GM10847 (cell line): ENCODE measurements around the gene FOXR1.

ENCODE experiments used
- POLR2A ChIP-seq: IDR thresholded peaks from 2 replicates; pipeline ENCODE4 v1.6.1; 2011; ENCODE audit not compliant: insufficient read length; ENCODE audit errors: extremely low read depth

Gene FOXR1, protein sequence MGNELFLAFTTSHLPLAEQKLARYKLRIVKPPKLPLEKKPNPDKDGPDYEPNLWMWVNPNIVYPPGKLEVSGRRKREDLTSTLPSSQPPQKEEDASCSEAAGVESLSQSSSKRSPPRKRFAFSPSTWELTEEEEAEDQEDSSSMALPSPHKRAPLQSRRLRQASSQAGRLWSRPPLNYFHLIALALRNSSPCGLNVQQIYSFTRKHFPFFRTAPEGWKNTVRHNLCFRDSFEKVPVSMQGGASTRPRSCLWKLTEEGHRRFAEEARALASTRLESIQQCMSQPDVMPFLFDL

DNA sequence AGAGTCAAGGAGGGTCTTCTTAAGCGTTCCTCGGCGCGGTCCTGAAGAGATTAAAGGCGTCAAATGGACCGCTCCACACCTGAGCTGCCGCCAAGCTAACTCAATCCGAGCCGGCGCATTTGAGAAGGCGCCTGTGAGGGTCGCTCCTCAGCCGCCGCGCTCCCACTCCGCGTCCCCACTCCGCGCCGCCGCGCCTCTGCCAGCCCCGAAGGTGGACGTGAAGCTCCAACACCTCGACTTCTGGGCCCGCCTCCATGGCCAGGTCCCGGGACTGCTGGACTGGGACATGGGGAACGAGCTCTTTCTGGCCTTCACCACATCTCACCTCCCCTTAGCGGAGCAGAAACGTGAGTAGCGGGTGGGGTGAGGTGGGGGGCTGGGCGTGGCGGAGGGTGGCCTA, at the start of gene FOXR1:
TSS of gene FOXR1 (plus strand) at position 116 of the 400 bp plus-strand sequence. CDS start at position 287, 171 bp downstream.
- no peak for TF ChIP-seq POLR2A

DNA sequence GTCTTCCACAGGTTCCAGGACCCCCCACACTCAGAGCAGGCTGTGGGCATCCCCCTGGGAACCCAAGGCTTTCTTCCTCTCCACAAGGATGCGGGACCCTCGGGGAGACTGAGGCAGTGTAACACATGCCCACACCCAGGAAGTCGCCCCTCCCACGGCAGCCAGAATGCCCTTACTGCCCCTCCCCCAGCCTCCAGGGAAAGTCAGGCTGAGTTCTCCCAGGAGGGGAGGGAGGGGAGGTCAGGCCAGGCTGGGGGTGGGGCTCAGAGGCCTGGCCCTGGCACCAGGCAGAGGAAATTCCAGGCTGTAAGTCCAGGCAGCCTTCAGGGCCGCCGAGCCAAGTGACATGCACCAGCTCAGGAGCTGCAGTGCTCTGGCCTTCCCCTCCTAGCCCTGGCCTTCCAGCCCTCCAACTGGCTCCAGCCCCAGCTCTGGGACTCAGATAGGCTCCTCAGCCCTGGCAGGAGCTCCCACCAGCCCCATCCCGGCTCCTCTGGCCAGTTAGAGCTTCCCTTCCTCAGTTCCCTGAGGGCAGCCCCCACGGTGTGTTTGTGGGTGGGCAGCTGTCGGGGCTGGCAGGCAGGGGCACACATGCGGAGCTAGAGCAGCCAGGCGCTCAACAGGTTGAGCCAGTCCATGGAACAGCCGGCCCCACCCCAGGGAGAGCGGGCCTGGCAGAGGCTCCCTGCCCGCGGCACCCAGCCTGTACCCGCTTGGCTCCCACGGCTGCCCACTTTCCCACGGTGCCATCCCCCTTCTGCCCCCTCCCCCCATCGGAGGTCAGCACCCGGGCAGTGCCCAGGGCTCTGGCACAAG, 49.4 kb upstream of the FOXR1 start:
- TF ChIP-seq POLR2A, result no peak

DNA sequence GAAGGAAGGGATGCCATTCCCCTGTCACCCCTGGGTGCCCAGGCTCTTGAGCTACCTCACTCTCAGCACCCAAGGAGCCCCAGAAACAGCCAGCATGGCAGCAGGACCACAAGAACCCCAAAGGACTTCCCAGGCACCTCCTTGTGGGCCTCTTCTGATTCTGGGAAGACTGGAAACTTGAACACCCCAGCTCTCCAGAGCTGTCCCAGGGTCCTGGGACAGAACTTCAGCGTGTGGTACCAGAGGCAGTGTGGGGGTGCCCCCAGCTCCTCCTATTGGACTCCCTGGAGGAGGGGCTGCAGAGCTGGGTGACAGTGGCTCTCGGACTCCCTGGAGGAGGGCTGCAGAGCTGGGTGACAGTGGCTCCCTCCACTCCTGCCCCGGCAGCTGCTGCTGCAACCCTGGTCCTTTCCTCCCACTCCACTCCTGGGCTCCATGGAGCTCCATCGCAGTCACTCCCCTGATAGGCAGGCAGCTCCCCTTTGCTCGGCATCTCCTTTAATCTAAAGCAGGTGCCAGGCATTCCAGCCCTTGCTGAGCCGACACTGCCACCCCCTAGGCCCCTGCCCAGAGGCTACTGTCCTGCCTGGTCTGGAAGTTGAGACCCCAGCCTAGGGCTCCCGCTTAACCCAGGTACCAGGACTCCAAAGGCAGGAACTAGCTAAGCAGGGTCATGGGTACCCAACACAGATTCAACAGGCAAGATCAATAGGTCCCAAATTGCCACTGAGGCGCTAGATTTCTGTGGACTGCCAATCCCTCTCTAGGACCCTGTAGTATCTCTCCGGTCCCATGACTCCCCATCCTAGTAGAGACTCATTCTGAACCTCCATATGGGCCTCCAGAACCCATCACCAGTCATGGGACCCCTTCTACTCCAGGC, 48.6 kb upstream of the FOXR1 start:
- no peak for TF ChIP-seq POLR2A

DNA sequence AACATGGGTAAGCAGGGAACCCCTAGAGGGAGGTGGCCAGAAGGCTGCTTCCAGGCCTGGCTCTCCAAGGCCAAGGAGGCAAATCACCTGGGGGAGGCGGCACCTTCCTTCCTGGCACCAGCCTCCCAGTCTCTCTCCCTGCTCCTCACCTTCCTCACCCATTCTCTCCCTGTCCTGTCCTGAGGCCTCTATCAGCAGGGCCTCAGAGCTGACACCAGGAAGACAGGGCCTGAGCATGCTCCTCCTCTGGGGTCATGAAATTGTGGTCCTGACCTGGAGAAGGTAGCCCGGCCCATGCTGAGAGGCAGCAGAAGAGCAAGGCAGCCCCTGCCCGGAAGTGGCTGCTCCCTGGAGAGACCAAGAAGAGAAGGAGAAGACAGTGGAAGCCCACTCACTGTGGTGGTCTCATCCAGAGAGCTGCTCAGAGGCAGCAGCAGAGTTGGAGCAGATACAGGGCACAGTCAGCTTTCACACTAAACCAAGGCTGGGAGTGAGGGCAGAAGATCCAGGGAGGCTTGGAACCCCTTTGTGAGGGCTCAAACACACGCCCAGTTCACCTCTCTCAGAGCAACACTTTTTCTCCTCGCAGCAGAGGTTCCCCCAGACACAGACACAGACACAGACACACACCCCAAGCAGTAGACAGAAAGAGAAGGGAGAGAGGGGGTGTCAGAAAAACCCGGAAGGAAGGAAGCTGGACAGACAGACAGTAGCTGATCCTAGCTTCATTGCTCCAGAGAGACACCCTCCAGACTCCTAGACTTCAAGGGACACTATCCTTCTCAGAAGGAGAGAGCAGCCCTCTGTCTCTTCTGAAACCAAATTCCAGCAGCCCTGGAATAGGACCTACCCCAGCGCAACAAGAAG, 47.6 kb upstream of the FOXR1 start:
- no peak for TF ChIP-seq POLR2A

DNA sequence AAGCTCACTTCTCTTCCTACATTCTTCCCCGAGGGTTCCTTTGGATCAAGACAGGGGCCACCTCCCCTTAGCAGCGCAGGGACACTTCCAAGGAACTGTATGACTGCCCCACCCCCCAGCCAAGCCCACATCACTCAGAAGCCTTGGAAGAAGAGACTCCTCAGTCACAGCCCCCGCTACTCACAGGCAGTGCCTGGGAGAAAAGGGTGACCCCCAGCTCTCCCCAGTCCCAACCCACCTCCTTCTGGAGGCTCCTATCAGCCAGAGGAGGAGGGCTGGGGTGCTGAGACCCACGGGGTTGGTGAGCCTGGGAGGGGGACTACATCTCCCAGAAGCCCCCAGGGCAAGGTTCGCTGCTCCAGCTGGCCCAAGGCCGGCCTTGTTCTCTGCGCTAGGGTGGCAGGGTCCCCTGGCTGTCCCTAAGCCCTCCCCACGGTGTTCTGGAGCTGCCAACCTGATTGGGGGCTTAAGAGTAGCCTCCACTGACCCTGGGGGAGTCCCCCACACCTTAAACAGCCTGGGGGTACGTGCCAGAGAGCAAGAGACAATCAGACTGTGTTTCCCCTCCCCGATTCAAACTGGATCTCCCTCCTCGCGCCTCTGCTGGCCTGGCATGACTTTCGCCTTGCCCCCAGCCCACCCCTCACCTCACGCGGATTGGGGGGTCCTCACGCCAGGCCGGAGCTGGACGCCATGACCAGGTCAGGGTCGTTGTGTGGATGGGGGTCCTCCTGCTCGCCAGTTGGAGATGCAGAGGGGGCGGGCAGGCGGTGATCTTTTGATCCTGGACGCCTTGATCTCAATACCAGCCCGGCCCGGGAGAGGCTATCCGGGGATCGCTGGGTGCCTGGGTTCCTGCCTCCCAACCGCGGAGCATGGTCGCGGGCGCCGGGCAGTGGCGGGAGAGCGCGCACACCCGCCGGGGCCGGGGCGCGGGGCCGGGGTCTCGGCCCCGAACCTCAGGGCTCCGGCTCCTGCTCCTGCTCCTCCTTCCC, 46.7 kb upstream of the FOXR1 start:
- TF ChIP-seq POLR2A, result no peak

DNA sequence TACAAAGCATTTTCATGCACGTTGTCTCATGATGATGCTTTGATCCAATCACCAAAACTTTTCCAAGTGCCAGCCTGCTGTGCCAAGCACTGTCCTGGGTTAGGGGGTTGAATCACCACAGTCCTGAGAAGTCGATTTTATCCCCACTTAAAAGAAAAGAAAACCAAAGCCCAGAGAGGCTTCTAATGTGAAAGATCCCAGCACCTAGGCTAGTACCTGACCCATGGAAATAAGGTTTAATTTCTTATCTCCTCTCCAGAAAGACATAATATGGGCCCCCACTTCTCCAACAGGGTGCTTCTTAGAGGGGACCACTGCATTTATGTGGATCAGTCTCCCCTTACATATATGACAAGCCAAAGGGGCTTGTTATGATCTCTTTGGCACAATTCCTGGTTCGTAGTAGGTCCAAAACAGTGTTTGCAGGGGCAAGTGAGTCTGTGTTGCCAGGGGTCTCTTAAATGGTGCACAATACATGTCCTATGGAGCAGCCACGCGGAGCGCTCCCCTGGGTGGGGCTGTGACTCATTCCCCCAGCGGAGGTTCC, 43.9 kb upstream of the FOXR1 start:
- TF ChIP-seq POLR2A, result no peak

DNA sequence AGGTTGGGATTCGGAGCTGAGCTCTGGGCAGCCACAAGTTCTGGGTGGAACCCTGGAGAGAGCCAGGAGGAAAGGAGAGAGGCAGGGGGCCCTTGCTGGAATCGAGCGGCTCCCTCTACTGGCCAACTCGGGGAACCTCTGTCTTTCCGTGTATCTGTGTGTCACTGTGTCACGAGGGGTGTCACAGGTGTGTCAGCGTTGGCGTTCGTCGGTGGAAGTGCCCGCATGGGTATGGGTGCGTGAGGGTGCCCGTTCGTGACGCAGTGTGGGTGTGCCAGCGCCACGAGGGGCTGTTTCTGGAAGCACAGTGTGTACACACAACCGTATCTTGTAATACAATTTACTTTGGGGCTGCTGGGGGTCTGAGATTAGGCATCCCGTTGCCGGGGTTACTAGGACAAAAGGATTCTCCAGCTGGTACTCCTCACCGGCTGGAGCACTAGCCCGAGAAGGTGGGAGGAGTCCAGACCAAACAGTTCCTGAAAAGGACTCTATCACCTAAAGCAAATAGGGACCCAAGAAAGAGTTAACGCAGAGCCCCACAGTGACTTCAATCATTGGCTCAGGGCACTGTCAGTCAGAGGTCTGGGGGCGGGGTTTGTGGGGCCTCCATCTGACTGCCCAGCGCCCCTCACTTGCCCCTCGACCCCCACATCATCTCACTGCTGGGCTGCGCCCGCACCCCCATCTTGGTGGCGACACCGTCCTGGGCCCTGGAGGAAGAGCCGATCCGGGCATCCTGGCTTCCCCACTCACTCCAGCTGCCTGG, 43.3 kb upstream of the FOXR1 start:
- no peak for TF ChIP-seq POLR2A

DNA sequence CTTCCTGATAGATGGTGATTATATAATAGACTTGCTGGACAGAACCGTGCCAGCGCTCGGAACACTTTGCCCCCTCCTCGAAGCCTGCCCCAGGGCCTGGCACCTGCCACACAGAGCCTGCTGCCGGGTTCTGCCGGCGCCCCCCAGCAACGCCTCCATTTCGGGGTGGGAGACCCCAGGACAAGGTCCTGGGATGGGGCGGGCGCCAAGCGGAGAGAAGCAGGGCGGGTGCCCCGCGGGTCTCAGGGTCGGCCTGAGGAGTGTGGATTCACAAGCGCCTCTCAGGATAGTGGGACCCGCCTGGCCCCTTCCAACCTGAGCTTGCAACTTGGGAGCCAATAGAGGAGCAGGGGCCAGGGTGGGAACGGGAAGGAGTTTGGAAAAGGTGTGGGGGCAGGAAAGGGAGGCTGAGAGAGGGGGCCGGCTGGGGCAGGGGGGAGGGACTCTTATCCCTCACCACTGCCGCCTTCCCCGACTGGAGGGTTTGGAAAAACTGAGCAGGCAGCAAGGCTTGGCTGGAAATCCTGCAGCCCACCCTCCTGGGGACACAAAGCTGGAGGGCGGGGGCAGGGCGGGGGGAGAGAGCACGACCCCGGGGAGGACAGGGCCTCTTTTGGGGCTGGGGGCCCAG, 42.6 kb upstream of the FOXR1 start:
- no peak for TF ChIP-seq POLR2A

DNA sequence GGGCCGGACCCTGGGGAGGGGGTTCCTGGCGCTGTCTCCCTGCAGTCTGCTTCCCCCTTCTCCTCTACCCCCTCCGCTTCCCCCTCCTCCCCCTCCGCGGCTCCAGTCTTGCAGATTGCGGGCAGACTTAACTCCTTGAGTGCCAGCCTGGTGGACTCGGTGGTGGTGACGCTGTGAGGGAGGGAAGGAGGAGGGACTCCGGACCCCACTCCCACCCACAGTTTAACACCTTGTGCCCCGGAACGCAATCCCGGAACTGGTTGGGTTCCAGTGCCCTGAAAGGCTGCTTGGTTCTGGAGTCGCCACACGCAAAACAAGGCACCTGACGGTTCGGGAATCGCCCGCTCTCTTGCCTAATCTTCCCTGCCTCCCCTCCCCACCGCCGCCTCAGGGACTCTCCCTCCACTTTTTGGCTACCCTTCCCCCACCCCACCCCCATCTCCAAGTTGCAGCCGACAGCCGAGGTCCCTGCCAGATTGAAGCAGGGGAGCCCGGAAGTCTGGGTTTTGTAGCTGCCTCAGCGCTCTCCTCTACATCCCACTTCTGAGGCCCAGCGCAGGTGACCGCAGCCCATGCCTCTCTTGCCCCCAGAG, 42.0 kb upstream of the FOXR1 start:
- no peak for TF ChIP-seq POLR2A

DNA sequence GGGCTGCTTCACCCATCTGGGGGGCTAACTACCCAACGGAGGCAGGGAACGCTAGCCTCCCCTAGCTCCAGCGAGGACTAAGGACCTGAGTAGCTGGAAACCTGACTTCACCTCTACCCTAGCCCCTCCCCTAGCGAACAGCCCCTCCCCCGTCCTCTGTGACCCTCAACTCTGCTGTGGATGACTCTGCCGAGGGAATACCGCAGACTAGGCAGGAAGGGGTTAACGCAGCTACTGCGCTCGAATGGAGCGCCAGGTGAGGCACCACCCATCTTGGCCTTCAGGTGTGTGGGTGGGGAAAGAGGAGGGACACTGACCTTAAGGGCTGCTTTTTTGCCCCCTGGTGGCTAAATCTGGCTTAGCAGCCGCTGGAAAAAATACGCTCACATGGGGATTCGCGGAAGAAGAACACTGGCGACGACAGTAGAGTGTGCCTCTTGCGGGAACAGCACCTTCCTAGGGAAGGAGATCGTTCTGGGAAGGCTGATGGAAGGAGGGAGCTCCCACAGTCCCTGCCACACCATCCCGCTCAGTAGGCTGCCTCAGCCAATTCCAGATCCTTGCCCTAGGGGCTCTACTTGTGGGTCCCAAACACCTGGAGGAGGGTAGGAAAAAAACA, 41.4 kb upstream of the FOXR1 start:
- TF ChIP-seq POLR2A, result no peak

DNA sequence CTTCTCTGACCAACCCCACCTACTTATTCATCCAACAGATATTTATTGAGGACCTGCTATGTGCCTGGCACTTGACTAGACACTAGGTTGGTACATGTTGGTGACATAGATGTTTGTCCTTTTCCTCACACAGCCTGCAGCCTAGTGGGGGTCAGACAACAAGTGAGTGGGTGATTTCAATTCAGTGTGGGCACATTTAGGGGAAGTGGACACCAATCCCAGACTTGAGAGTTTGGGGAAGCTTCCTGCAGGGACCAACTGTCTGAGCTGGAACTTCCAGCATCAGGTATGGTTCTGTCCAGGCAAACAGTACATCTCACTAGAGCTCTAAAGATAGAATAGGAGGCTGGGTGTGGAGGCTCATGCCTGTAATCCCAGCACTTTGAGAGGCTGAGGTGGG, 40.0 kb upstream of the FOXR1 start:
- TF ChIP-seq POLR2A, result no peak
